HCT116 (cell line): ENCODE results near the gene RPL7L1. TPM values are rescaled to one million over a fixed set of nuclear protein-coding genes. Genes with fewer than 3 reads are reported as not detected.

Experiments used
- ATAC-seq: fragments of 200-7000 bp; cut with Tn5 transposase; 2 replicates; pipeline ENCODE4 v1.9.1; 2020; ENCODE audit warnings: mild to moderate bottlenecking, moderate library complexity
- BruUV-seq: library from RNA; stranded (reverse); fragments of 400-500 nt; replicated peaks from 2 replicates; lab custom pipeline; 2021; lab: Mats Ljungman, UMichigan
- CTCF ChIA-PET: fragments of 300-600 bp; sonication (Branson Sonifier 250); formaldehyde crosslinking; loops from one replicate; lab custom pipeline; 2021; ENCODE audit warnings: antibody characterized with exemption; lab: Charles Lee
- POLR2A ChIA-PET: fragments of 300-600, 350-600 bp; sonication (Branson Sonifier 250); formaldehyde crosslinking; loops from one replicate; lab custom pipeline; 2021; ENCODE audit warnings: antibody characterized with exemption; lab: Charles Lee
- RAD21 ChIA-PET, 2 experiments: fragments of 300-600 bp; sonication (Branson Sonifier 250); formaldehyde crosslinking; loops; one replicate each; lab custom pipeline; 2023; ENCODE audit warnings: low total read pairs in 2 of 2; ENCODE audit not compliant: uncharacterized antibody in 2 of 2, unreplicated experiment in 2 of 2, low non-redundant PET in 1 of 2; lab: Charles Lee
- DNase-seq: peaks from one replicate; pipeline ENCODE4 v3.0.0-alpha.2; 2010; ENCODE audit warnings: low read depth, low spot score
- H2AFZ ChIP-seq: fragments of 200-600 bp; shearing (Covaris generic), sonication (generic); 2 replicates; pipeline ENCODE4 v1.6.1; 2017; ENCODE audit warnings: low read depth, mixed run types, mixed read lengths, antibody characterized with exemption, low read length; ENCODE audit not compliant: poor library complexity, severe bottlenecking
- H3K27ac ChIP-seq: 2 replicates; pipeline ENCODE4 v1.5.1; 2012; ENCODE audit warnings: low read depth, low read length
- H3K27me3 ChIP-seq: fragments of 200-600 bp; sonication (generic); 2 replicates; pipeline ENCODE4 v1.6.1; 2016; ENCODE audit warnings: mixed run types, low read length, mixed read lengths; ENCODE audit not compliant: insufficient read depth
- H3K36me3 ChIP-seq, 2 experiments: fragments of 200-500 bp in 1 of 2; fragments of 200-600 bp in 1 of 2; sonication (Bioruptor generic) in 1 of 2; sonication (generic) in 1 of 2; 2 replicates each; pipeline versions ENCODE4 v1.5.1 to v1.6.1; 2014 to 2016; ENCODE audit warnings: low read length in 2 of 2, inconsistent platforms in 1 of 2, mixed read lengths in 1 of 2, mixed run types in 1 of 2; ENCODE audit not compliant: insufficient read depth in 2 of 2, control insufficient read depth in 1 of 2
- H3K4me1 ChIP-seq, 2 experiments: fragments of 200-600 bp in 1 of 2; sonication (generic) in 1 of 2; 2 replicates each; pipeline versions ENCODE4 v1.5.1 to v1.6.1; 2012 to 2017; ENCODE audit warnings: low read length in 2 of 2, inconsistent platforms in 1 of 2, mild to moderate bottlenecking in 1 of 2, mixed read lengths in 1 of 2, mixed run types in 1 of 2, moderate library complexity in 1 of 2; ENCODE audit not compliant: insufficient read depth in 2 of 2, control insufficient read depth in 1 of 2
- H3K4me2 ChIP-seq: fragments of 200-600 bp; sonication (generic); 2 replicates; pipeline ENCODE4 v1.6.1; 2017; ENCODE audit warnings: mixed run types, low read length, mixed read lengths
- H3K4me3 ChIP-seq, 2 experiments: fragments of 200-600 bp in 1 of 2; sonication (generic) in 1 of 2; replicated peaks in 1 of 2; 2 replicates each; pipeline ENCODE4 v1.5.1; 2011 to 2016; ENCODE audit warnings: low read length in 2 of 2, control low read depth in 1 of 2, low read depth in 1 of 2, mild to moderate bottlenecking in 1 of 2, mixed read lengths in 1 of 2, mixed run types in 1 of 2
- H3K79me2 ChIP-seq: fragments of 200-600 bp; sonication (generic); 2 replicates; pipeline ENCODE4 v1.6.1; 2017; ENCODE audit warnings: mild to moderate bottlenecking, mixed run types, low read length, moderate library complexity, mixed read lengths; ENCODE audit not compliant: insufficient read depth
- H3K9ac ChIP-seq: fragments of 200-600 bp; sonication (generic); 2 replicates; pipeline ENCODE4 v1.6.1; 2016; ENCODE audit warnings: low read length, mixed read lengths
- H3K9me2 ChIP-seq: fragments of 200-600 bp; sonication (generic), shearing (Covaris generic); 2 replicates; pipeline ENCODE4 v1.6.1; 2017; ENCODE audit warnings: mixed run types, mild to moderate bottlenecking, moderate library complexity; ENCODE audit not compliant: insufficient read depth
- H3K9me3 ChIP-seq, 2 experiments: fragments of 200-500 bp in 1 of 2; fragments of 200-600 bp in 1 of 2; sonication (Bioruptor generic) in 1 of 2; sonication (generic) in 1 of 2; 2 replicates each; pipeline ENCODE4 v1.6.1; 2014 to 2017; ENCODE audit warnings: low read length in 2 of 2, mixed read lengths in 2 of 2, inconsistent platforms in 1 of 2, low read depth in 1 of 2, mild to moderate bottlenecking in 1 of 2, mixed run types in 1 of 2, moderate library complexity in 1 of 2; ENCODE audit not compliant: control insufficient read depth in 1 of 2, insufficient read depth in 1 of 2
- H4K20me1 ChIP-seq: fragments of 200-600 bp; sonication (generic), shearing (Covaris generic); 2 replicates; pipeline ENCODE4 v1.6.1; 2017; ENCODE audit warnings: mixed run types, mild to moderate bottlenecking, moderate library complexity; ENCODE audit not compliant: insufficient read depth
- CBX3 ChIP-seq: IDR thresholded peaks from 2 replicates; pipeline ENCODE4 v1.6.1; 2012; ENCODE audit warnings: low read depth
- CEBPB ChIP-seq: IDR thresholded peaks from 2 replicates; pipeline ENCODE4 v1.6.1; 2012; ENCODE audit warnings: low read depth
- EGR1 ChIP-seq: IDR thresholded peaks from 2 replicates; pipeline ENCODE4 v1.6.1; 2012; ENCODE audit warnings: low read depth
- ELF1 ChIP-seq: IDR thresholded peaks from 2 replicates; pipeline ENCODE4 v1.6.1; 2012; ENCODE audit warnings: low read depth, borderline replicate concordance
- EZH2 ChIP-seq: fragments of 200-600 bp; sonication (generic); IDR thresholded peaks from 2 replicates; pipeline ENCODE4 v1.6.1; 2017; ENCODE audit warnings: antibody characterized with exemption, mixed run types
- EZH2phosphoT487 ChIP-seq: fragments of 200-600 bp; IDR thresholded peaks from 2 replicates; pipeline ENCODE4 v1.6.1; 2018; ENCODE audit warnings: antibody characterized with exemption, borderline replicate concordance
- MAX ChIP-seq: IDR thresholded peaks from 2 replicates; pipeline ENCODE4 v1.6.1; 2012
- POLR2A ChIP-seq: IDR thresholded peaks from 2 replicates; pipeline ENCODE4 v1.7.0; 2011; ENCODE audit warnings: borderline replicate concordance; ENCODE audit not compliant: insufficient read depth, insufficient read length; ENCODE audit errors: extremely low read depth
- POLR2AphosphoS5 ChIP-seq: IDR thresholded peaks from 2 replicates; pipeline ENCODE4 v1.6.1; 2011; ENCODE audit warnings: mild to moderate bottlenecking, low read depth, low read length, moderate library complexity
- RAD21 ChIP-seq: IDR thresholded peaks from 2 replicates; pipeline ENCODE4 v1.6.1; 2012; ENCODE audit warnings: low read depth, mild to moderate bottlenecking
- SIN3A ChIP-seq: IDR thresholded peaks from 2 replicates; pipeline ENCODE4 v1.6.1; 2012; ENCODE audit warnings: low read depth
- SP1 ChIP-seq: IDR thresholded peaks from 2 replicates; pipeline ENCODE4 v1.6.1; 2012; ENCODE audit warnings: low read depth
- SRF ChIP-seq: IDR thresholded peaks from 2 replicates; pipeline ENCODE4 v1.6.1; 2012; ENCODE audit warnings: low read depth
- TCF7L2 ChIP-seq: IDR thresholded peaks from 2 replicates; pipeline ENCODE4 v1.7.0; 2011; ENCODE audit warnings: borderline replicate concordance, inconsistent platforms; ENCODE audit not compliant: insufficient read depth, insufficient read length; ENCODE audit errors: extremely low read depth
- YY1 ChIP-seq: IDR thresholded peaks from 2 replicates; pipeline ENCODE4 v1.6.1; 2011; ENCODE audit warnings: low read length, low read depth, moderate library complexity, mild to moderate bottlenecking; ENCODE audit not compliant: insufficient replicate concordance; ENCODE audit errors: extremely low read depth
- ZBTB33 ChIP-seq: IDR thresholded peaks from 2 replicates; pipeline ENCODE4 v1.6.1; 2011; ENCODE audit warnings: mild to moderate bottlenecking, low read length, moderate library complexity; ENCODE audit not compliant: insufficient replicate concordance; ENCODE audit errors: extremely low read depth
- ZFX ChIP-seq: fragments of 450-650 bp; IDR thresholded peaks from 2 replicates; pipeline ENCODE4 v1.6.1; 2017
- ZNF274 ChIP-seq: fragments of 200-500 bp; sonication (Bioruptor generic); IDR thresholded peaks from 2 replicates; pipeline ENCODE4 v1.6.1; 2014; ENCODE audit warnings: mild to moderate bottlenecking, low read depth, low read length, inconsistent platforms
- intact Hi-C: fragments of 100-400 bp; cut with micrococcal nuclease; formaldehyde crosslinking; loops from 2 replicates; pipeline ENCODE4 v1.10.0; 2022
- total RNA-seq: library from RNA; stranded (reverse); gene quantifications from one replicate; pipeline ENCODE4 v1.2.1, GENCODE V29; 2021; ENCODE audit not compliant: unreplicated experiment
- TF ChIP-seq, protein P1 (sequence below): IDR thresholded peaks from 2 replicates; pipeline ENCODE4 v1.6.1; 2012
- TF ChIP-seq, protein P2 (sequence below): IDR thresholded peaks from 2 replicates; pipeline ENCODE4 v1.6.1; 2012; ENCODE audit warnings: low read depth

Gene RPL7L1
- total RNA-seq, 1 experiment from 2014 or later, result 125 TPM

DNA sequence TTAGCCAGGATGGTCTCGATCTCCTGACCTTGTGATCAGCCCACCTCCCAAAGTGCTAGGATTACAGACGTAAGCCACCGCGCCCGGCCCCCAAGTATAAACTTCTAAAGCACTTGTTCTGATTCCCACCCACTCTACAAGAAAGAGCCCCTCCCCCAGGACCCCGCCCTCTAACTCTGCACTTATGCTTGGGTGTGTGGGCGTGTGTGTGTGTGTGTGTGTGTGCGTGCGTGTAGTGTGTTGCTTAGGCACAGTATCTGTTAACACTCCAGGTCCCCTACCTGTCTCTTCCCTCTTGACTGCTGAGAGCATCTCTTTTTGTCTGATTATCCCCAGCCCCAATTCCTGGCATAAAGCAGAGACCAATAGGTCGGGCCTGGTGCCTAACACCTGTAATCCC, 30.4 kb downstream of the RPL7L1 start:
- ATAC-seq, result no peak
- POLR2A ChIA-PET, result no interaction called here

More for the DNA sequence above, 30.4 kb downstream of the RPL7L1 start:
- CTCF ChIA-PET, result no interaction called here
- H4K20me1 ChIP-seq, result no peaks in the 10 kb centered on the region
- no peaks in the 10 kb centered on the region; a peak in 1 of 4 replicates for H3K4me1 ChIP-seq
- no peak overlapping the region for H3K4me2 ChIP-seq
- RAD21 ChIA-PET, result no interaction called here
- intact Hi-C loops, result no loop called here
- TF ChIP-seq EZH2phosphoT487, result no peak
- no peak for TF ChIP-seq MAX
- no peak for TF ChIP-seq ZFX
- TF ChIP-seq EZH2, result no peak
- no peak for TF ChIP-seq SRF
- TF ChIP-seq YY1, result no peak
- no peak for TF ChIP-seq SIN3A
- no peak for TF ChIP-seq EGR1
- no peak for TF ChIP-seq ZNF274
- TF ChIP-seq CEBPB, result no peak
- no peak for TF ChIP-seq SP1
- TF ChIP-seq, protein P1, sequence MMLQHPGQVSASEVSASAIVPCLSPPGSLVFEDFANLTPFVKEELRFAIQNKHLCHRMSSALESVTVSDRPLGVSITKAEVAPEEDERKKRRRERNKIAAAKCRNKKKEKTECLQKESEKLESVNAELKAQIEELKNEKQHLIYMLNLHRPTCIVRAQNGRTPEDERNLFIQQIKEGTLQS, result no peak
- no peak for TF ChIP-seq ELF1
- TF ChIP-seq, protein P2, sequence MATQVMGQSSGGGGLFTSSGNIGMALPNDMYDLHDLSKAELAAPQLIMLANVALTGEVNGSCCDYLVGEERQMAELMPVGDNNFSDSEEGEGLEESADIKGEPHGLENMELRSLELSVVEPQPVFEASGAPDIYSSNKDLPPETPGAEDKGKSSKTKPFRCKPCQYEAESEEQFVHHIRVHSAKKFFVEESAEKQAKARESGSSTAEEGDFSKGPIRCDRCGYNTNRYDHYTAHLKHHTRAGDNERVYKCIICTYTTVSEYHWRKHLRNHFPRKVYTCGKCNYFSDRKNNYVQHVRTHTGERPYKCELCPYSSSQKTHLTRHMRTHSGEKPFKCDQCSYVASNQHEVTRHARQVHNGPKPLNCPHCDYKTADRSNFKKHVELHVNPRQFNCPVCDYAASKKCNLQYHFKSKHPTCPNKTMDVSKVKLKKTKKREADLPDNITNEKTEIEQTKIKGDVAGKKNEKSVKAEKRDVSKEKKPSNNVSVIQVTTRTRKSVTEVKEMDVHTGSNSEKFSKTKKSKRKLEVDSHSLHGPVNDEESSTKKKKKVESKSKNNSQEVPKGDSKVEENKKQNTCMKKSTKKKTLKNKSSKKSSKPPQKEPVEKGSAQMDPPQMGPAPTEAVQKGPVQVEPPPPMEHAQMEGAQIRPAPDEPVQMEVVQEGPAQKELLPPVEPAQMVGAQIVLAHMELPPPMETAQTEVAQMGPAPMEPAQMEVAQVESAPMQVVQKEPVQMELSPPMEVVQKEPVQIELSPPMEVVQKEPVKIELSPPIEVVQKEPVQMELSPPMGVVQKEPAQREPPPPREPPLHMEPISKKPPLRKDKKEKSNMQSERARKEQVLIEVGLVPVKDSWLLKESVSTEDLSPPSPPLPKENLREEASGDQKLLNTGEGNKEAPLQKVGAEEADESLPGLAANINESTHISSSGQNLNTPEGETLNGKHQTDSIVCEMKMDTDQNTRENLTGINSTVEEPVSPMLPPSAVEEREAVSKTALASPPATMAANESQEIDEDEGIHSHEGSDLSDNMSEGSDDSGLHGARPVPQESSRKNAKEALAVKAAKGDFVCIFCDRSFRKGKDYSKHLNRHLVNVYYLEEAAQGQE, result no peak
- TF ChIP-seq ZBTB33, result no peak
- no peak for TF ChIP-seq POLR2A
- TF ChIP-seq TCF7L2, result no peak
- no peak for TF ChIP-seq CBX3
- TF ChIP-seq RAD21, result no peak
- TF ChIP-seq POLR2AphosphoS5, result no peak
- H3K36me3 ChIP-seq, result no peaks in the 10 kb centered on the region
- H2AFZ ChIP-seq, result no peak overlapping the region
- H3K79me2 ChIP-seq, result no peaks in the 10 kb centered on the region
- no TSS peak for BruUV-seq
- H3K9ac ChIP-seq, result no peak overlapping the region
- H3K27me3 ChIP-seq, result no peaks in the 10 kb centered on the region
- no peak overlapping the region for H3K27ac ChIP-seq
- no peak for DNase-seq
- H3K9me3 ChIP-seq, result no peaks in the 10 kb centered on the region
- no peak overlapping the region for H3K4me3 ChIP-seq
- H3K9me2 ChIP-seq, result no peaks in the 10 kb centered on the region
